CD14-positive monocyte (primary cell): Measurements from ENCODE around the gene AGBL5. TPM values are rescaled to one million over a fixed set of nuclear protein-coding genes. Genes with fewer than 3 reads are reported as not detected.

Experiments
- DNase-seq, 3 donors: peaks; one replicate each; pipeline ENCODE4 v3.0.0-alpha.2; 2011 to 2022
- H2AFZ ChIP-seq: 2 replicates; pipeline ENCODE4 v1.6.0; 2012; ENCODE audit warnings: mild to moderate bottlenecking, low read depth, low read length, inconsistent platforms; ENCODE audit not compliant: insufficient read depth, poor library complexity, severe bottlenecking
- H3K27ac ChIP-seq, 2 donors: 1 replicate in 1 of 2; 2 replicates in 1 of 2; pipeline ENCODE4 v1.5.1; 2012 to 2013; ENCODE audit warnings: low read length in 2 of 2, control low read depth in 1 of 2, inconsistent platforms in 1 of 2, low read depth in 1 of 2, mild to moderate bottlenecking in 1 of 2
- H3K27me3 ChIP-seq, 2 donors: one replicate each; pipeline versions ENCODE4 v1.6.0 to v1.6.1; 2011 to 2013; ENCODE audit warnings: low read length in 2 of 2; ENCODE audit not compliant: control insufficient read depth in 2 of 2, insufficient read depth in 2 of 2
- H3K36me3 ChIP-seq, 2 donors: replicated peaks in 1 of 2; 1 replicate in 1 of 2; 2 replicates in 1 of 2; pipeline versions ENCODE4 v1.5.1 to v1.6.1; 2012 to 2013; ENCODE audit warnings: low read length in 2 of 2, control low read depth in 1 of 2, inconsistent platforms in 1 of 2, mild to moderate bottlenecking in 1 of 2; ENCODE audit not compliant: insufficient read depth in 2 of 2, control insufficient read depth in 1 of 2
- H3K4me1 ChIP-seq, 2 donors: 1 replicate in 1 of 2; 2 replicates in 1 of 2; pipeline versions ENCODE4 v1.5.1 to v1.6.1; 2012 to 2013; ENCODE audit warnings: low read length in 2 of 2, control low read depth in 1 of 2, inconsistent platforms in 1 of 2, mild to moderate bottlenecking in 1 of 2, moderate library complexity in 1 of 2; ENCODE audit not compliant: insufficient read depth in 2 of 2, control insufficient read depth in 1 of 2
- H3K4me2 ChIP-seq: replicated peaks from 2 replicates; pipeline ENCODE3; 2012; ENCODE audit warnings: low read length, moderate library complexity, mild to moderate bottlenecking; ENCODE audit not compliant: poor library complexity, severe bottlenecking; ENCODE audit errors: extremely low read depth
- H3K4me3 ChIP-seq, 3 experiments: fragments of 200-600 bp in 1 of 3; sonication (generic) in 1 of 3; replicated peaks in 1 of 3; 1 replicate in 2 of 3; 2 replicates in 1 of 3; pipeline ENCODE4 v1.5.1; 2011 to 2013; ENCODE audit warnings: low read length in 3 of 3, mild to moderate bottlenecking in 3 of 3, control low read depth in 2 of 3, low read depth in 2 of 3, inconsistent platforms in 1 of 3, moderate library complexity in 1 of 3
- H3K79me2 ChIP-seq: 2 replicates; pipeline ENCODE4 v1.6.0; 2012; ENCODE audit warnings: mild to moderate bottlenecking, control low read depth, inconsistent platforms, low read length, moderate library complexity; ENCODE audit not compliant: insufficient read depth
- H3K9ac ChIP-seq: 2 replicates; pipeline ENCODE4 v1.6.0; 2017; ENCODE audit warnings: low read length, mild to moderate bottlenecking; ENCODE audit not compliant: insufficient read depth, poor library complexity, severe bottlenecking
- H3K9me3 ChIP-seq, 2 donors: replicated peaks in 1 of 2; 1 replicate in 1 of 2; 2 replicates in 1 of 2; pipeline versions ENCODE4 v1.5.1 to v1.6.1; 2012 to 2013; ENCODE audit warnings: low read length in 2 of 2, control low read depth in 1 of 2; ENCODE audit not compliant: control insufficient read depth in 1 of 2, insufficient read depth in 1 of 2
- H4K20me1 ChIP-seq: 2 replicates; pipeline ENCODE4 v1.6.0; 2012; ENCODE audit warnings: mild to moderate bottlenecking, low read length, control low read depth, moderate library complexity; ENCODE audit not compliant: insufficient read depth
- H3K27ac Mint-ChIP-seq, 7 donors: one replicate each; pipeline ENCODE4 v1.8.0; 2020; ENCODE audit warnings: mild to moderate bottlenecking in 7 of 7, mixed read lengths in 7 of 7, moderate library complexity in 6 of 7, inconsistent platforms in 2 of 7
- H3K27me3 Mint-ChIP-seq, 3 donors: one replicate each; pipeline ENCODE4 v1.8.0; 2021 to 2022; ENCODE audit warnings: low read depth in 3 of 3, mild to moderate bottlenecking in 3 of 3, mixed read lengths in 3 of 3, moderate library complexity in 3 of 3, inconsistent platforms in 1 of 3
- H3K36me3 Mint-ChIP-seq, 2 donors: one replicate each; pipeline ENCODE4 v1.8.0; 2020; ENCODE audit warnings: mixed read lengths in 2 of 2, inconsistent platforms in 1 of 2, mild to moderate bottlenecking in 1 of 2
- H3K4me1 Mint-ChIP-seq: one replicate; pipeline ENCODE4 v1.8.0; 2020; ENCODE audit warnings: mild to moderate bottlenecking, mixed read lengths
- H3K4me3 Mint-ChIP-seq, 2 donors: one replicate each; pipeline ENCODE4 v1.8.0; 2020; ENCODE audit warnings: mild to moderate bottlenecking in 2 of 2, mixed read lengths in 2 of 2, moderate library complexity in 1 of 2
- H3K9me3 Mint-ChIP-seq, 7 donors: one replicate each; pipeline ENCODE4 v1.8.0; 2020 to 2022; ENCODE audit warnings: mixed read lengths in 7 of 7, mild to moderate bottlenecking in 6 of 7, moderate library complexity in 6 of 7, inconsistent platforms in 2 of 7
- WGBS: methylation state at CpG from one replicate; pipeline ENCODE4 v1.1.5; 2013; ENCODE audit warnings: missing lambda C conversion rate; ENCODE audit not compliant: insufficient coverage; 5-methylcytosine and 5-hydroxymethylcytosine counted together
- intact Hi-C, 2 donors: fragments of 100-400 bp; cut with micrococcal nuclease; formaldehyde crosslinking; loops; one replicate each; pipeline versions ENCODE4 v1.15.0 to v1.15.1; 2023
- polyA plus RNA-seq, 3 donors: library from polyadenylated mRNA; depleted of rRNA in 1 of 3; unstranded in 2 of 3; stranded (reverse) in 1 of 3; fragments of 300-500 nt in 2 of 3; fragments of >200 nt in 1 of 3; fragmentation: Illumina TruSeq in 2 of 3; gene quantifications; 1 replicate in 2 of 3; 2 replicates in 1 of 3; pipeline ENCODE4 v1.2.3, GENCODE V29; 2012 to 2021
- TF ChIP-seq, protein P1 (sequence below): fragments of 200-600 bp; IDR thresholded peaks from one replicate; pipeline ENCODE4 v1.8.0; 2022; ENCODE audit warnings: antibody characterized with exemption, mild to moderate bottlenecking

AGBL5 gene
- polyA plus RNA-seq, 3 donors: 4.4 to 4.8 (median 4.6) TPM

- H3K27me3 ChIP-seq: peaks cover 0 to 6% of the 10 kb centered on the region in 2 donors
- H3K9me3 Mint-ChIP-seq: no peaks in the 10 kb centered on the region
- no peak overlapping the region for H3K9ac ChIP-seq
- TF ChIP-seq, protein P1, sequence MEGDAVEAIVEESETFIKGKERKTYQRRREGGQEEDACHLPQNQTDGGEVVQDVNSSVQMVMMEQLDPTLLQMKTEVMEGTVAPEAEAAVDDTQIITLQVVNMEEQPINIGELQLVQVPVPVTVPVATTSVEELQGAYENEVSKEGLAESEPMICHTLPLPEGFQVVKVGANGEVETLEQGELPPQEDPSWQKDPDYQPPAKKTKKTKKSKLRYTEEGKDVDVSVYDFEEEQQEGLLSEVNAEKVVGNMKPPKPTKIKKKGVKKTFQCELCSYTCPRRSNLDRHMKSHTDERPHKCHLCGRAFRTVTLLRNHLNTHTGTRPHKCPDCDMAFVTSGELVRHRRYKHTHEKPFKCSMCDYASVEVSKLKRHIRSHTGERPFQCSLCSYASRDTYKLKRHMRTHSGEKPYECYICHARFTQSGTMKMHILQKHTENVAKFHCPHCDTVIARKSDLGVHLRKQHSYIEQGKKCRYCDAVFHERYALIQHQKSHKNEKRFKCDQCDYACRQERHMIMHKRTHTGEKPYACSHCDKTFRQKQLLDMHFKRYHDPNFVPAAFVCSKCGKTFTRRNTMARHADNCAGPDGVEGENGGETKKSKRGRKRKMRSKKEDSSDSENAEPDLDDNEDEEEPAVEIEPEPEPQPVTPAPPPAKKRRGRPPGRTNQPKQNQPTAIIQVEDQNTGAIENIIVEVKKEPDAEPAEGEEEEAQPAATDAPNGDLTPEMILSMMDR: no peak
- H3K4me1 Mint-ChIP-seq: peaks cover 19% of the 10 kb centered on the region
- peaks cover 15 to 28% of the 10 kb centered on the region in 2 donors for H3K36me3 Mint-ChIP-seq
- peaks cover 10 to 38% of the 10 kb centered on the region in 2 donors for H3K36me3 ChIP-seq
- no peak overlapping the region for H3K4me2 ChIP-seq
- no peak for DNase-seq
- no peak overlapping the region for H3K27ac ChIP-seq
- H3K4me3 ChIP-seq: no peak overlapping the region
- no peak overlapping the region for H2AFZ ChIP-seq
- H3K27me3 Mint-ChIP-seq: peaks cover 5 to 15% (median 12%) of the 10 kb centered on the region in 3 donors
- H3K9me3 ChIP-seq: no peaks in the 10 kb centered on the region
- H3K79me2 ChIP-seq: no peaks in the 10 kb centered on the region
- H4K20me1 ChIP-seq: no peaks in the 10 kb centered on the region
- intact Hi-C loops: loop anchor here (5.0 kb wide), 1 partner anchor 34 kb away; the partner anchor contains the start of gene KHK (in 2 of the 2)
- H3K27ac Mint-ChIP-seq: no peak overlapping the region
- no peak overlapping the region for H3K4me3 Mint-ChIP-seq
- 99% methylated on average over 11 of the region's 11 CpGs for WGBS
- peaks cover 19 to 30% of the 10 kb centered on the region in 2 donors for H3K4me1 ChIP-seq
Measured at GRCh38 chr2:27053321-27053720, 1.9 kb downstream of the AGBL5 start.

DNA sequence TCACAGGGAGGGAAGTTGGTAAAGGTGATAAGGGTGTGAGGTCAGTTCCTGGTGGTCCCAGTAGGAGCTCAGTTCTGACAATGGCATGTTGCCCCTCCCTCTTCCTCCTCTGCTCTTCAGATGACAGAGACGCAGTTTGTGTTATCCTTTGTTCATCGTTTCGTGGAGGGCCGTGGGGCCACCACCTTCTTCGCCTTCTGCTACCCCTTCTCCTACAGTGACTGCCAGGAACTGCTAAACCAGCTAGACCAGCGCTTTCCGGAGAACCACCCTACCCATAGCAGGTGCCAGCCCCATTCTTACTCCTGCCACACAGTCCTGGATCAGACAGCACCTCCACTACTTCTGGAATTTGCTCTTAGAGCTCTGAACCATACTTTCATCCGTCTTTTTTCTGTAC is 2.3 kb downstream of the AGBL5 start:
- Histone ChIP-seq H3K4me3 (no peak overlapping the region), H3K9me3 (no peaks in the 10 kb centered on the region), H3K4me2 (no peak overlapping the region), H3K27ac (no peak overlapping the region), H3K4me1 (peaks cover 19 to 30% of the 10 kb centered on the region in 2 donors), H3K79me2 (no peaks in the 10 kb centered on the region), H2AFZ (no peak overlapping the region), H4K20me1 (no peaks in the 10 kb centered on the region), H3K36me3 (peaks cover 10 to 42% of the 10 kb centered on the region in 2 donors), H3K27me3 (peaks cover 0 to 6% of the 10 kb centered on the region in 2 donors), H3K9ac (no peak overlapping the region)
- Mint-ChIP-seq H3K4me1 (peaks cover 19% of the 10 kb centered on the region), H3K27ac (peak overlapping the region in 3 of 7 donors; percentile 12 to 79 (median 65)), H3K4me3 (no peak overlapping the region), H3K9me3 (no peaks in the 10 kb centered on the region), H3K36me3 (peaks cover 20 to 29% of the 10 kb centered on the region in 2 donors), H3K27me3 (peaks cover 5 to 15% (median 12%) of the 10 kb centered on the region in 3 donors)
- 94% methylated on average over 8 of the region's 8 CpGs for WGBS
- TF ChIP-seq, protein P1: no peak
- no peak for DNase-seq
- intact Hi-C loops: loop anchor here (5.0 kb wide), 1 partner anchor 34 kb away; the partner anchor contains the start of gene KHK (in 2 of the 2)
